Inflammatory macrophage (primary cell): Measurements from ENCODE around the gene PPP6R2.
"Not testable (repeated sequence)": the region's sequence is repeated elsewhere in the genome, so short reads cannot be mapped to it uniquely, and the experiment has no call there.

Experiments used
- DNase-seq, 2 donors: peaks; one replicate each; pipeline ENCODE4 v3.0.0-alpha.2; 2020 to 2022

PPP6R2 gene

DNA sequence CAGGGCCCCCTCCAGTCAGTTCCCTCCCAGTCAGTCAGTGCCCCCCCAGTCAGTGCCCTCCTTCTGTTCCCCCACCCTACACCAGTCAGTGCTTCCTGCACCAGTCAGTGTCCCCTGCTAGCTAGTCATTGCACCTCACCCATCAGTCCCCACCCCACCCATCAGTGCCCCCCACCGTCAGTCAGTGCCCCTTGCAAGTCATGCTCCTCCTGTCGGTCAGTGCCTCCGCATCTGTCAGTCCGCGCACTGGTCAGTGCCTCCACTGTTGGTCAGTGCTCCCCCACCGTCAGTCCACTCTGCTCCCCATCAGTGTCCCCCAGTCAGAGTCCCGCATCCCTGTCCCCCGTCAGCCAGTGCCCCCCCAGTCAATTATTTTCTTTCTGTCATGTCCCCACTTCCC lies 3.3 kb downstream of the PPP6R2 start:
- DNase-seq: no peak

DNA sequence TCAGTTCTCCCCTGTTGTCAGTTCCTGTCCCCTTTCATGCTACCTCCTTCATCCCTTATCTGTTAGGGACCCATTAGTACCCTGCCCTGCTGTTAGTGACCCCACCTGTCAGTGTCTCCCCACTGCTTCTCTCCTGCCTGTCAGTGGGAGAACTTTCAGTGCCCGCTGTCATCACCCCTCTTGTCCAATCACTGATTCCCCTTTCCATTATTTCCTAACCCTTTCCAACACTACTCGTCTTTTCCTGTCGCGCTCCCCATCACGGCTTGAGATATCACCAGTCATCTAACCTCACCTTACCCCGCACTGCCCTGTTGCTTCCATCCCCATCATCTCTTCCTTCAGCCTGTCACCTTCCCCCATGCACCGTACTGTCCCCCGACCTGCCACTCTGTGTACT lies 4.0 kb downstream of the PPP6R2 start:
- DNase-seq: no peak

DNA sequence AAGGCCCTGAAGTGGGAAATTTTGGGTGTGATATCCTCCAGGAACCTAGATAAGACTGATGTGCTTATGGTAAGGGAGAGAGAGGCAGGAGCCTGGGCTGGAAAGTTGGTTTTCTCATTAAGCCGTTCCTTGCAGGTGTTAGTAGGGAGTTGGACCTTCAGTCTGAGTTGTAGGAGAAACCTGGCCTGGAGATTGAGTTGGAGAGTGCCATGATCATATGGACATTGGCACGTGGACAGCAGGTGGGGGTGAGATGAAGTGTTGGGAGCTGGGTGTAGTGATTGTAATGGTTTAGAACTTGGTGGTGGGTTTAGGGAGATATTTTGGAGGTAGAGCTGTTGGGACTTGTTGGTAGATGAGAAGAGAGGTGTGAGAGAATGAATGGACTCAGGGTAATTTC lies 4.9 kb downstream of the PPP6R2 start:
- no peak for DNase-seq

DNA sequence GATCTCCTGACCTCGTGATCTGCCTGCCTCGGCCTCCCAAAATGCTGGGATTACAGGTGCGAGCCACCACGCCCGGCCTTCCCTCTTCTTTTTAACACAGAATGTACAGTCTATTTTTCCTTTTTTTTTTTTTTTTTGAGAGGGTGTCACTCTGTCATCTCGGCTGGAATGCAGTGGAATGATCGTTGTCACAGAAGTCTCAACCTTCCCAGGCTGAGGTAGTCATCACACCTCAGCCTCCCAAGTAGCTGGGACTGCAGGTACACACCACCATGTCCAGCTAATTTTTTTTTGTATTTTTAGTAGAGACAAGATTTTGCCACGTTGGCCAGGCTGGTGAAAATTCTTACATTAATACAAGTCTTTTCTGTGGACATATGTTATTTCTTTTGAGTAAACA lies 13.1 kb downstream of the PPP6R2 start:
- no peak for DNase-seq

DNA sequence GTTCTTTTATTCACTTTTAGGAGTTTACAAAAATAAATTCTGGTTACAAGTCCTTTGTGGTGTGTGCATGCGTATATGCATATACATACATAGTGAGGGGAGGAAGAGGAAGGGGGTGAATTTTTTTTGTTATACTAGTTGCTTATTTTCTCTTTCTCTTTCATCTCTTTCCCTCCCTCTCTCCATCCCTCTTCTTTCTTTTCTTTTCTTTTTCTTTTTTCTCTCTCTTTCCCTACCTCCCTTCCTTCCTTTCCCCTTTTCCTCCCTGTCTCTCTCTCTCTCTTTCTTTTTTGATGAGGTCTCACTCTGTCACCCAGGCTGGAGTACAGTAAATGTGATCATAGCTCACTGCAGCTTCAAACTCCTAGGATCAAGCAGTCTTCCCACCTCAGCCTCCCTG lies 14.1 kb downstream of the PPP6R2 start:
- no peak for DNase-seq

DNA sequence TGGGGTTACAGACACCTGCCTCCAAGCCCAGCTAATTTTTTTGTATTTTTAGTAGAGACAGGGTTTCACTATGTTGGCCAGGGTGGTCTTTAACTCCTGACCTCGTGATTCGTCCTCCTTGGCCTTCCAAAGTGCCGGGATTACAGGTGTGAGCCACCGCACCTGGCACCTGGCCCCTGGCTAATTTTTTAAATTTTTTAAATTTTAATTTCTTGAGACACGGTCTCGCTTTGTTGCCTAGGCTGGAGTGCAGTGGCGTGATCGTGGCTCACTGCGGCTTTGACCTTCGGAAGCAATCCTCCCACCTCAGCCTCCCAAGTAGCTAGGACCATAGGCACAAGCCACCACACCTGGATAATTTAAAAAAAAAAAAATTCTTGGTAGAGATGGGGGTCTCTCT lies 14.6 kb downstream of the PPP6R2 start:
- no peak for DNase-seq

DNA sequence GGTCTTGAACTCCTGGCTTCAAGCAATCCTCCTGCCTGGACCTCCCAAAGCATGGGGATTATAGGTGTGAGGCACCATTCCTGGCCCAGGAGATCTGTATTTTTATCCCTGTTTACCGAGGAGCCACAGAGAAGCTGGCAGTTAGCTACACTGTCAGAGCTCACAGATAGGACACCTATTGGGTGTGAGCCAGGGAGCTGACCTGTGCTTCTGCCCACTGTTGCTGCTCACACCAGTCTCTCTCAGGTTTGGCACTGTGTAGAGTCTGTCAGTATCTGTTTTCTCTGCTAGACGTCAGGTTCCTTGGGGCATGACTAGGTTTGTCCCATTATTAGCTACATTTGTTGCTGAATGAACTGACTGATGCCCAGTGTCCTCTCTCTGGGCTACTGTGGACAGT lies 17.5 kb downstream of the PPP6R2 start:
- DNase-seq: no peak

DNA sequence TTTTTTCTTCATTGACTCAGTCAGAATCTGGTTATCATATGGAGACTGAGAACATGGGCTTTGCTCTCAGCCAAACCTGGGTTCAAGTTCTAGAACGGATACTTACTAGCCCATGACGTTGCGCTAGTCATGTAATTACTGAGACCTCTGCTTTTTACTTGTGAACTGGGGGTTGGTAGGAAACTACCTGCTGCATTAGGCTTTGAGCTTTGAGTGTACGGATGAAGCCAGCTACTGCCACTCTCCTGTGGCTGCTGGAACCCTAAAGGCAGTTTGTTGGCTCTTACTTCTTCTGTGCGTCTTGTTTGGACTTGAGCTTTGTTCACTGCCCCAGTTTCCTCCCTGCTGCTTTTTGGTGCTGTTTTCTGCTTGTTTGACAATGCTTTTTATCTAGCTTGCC lies 18.1 kb downstream of the PPP6R2 start:
- DNase-seq: no peak

DNA sequence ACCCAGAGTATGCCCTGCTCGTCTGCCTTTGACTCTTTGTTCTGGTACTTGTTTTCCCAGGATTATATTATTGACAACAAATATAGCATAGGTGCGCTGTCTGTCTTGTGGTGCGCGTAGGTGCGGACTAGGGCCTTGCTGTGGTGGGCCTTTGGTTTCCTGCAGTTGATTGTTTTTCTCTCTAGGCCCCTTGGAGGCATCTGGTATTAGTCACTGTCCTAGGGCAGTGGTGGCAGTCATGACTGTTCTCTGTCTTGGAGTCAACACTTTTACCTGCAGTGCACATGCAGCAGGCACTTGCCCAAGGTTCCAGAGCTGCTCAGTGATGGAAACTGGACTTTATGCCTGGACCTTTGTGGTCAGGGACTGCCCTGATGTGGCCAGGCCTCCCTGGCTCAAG lies 18.6 kb downstream of the PPP6R2 start:
- no peak for DNase-seq

DNA sequence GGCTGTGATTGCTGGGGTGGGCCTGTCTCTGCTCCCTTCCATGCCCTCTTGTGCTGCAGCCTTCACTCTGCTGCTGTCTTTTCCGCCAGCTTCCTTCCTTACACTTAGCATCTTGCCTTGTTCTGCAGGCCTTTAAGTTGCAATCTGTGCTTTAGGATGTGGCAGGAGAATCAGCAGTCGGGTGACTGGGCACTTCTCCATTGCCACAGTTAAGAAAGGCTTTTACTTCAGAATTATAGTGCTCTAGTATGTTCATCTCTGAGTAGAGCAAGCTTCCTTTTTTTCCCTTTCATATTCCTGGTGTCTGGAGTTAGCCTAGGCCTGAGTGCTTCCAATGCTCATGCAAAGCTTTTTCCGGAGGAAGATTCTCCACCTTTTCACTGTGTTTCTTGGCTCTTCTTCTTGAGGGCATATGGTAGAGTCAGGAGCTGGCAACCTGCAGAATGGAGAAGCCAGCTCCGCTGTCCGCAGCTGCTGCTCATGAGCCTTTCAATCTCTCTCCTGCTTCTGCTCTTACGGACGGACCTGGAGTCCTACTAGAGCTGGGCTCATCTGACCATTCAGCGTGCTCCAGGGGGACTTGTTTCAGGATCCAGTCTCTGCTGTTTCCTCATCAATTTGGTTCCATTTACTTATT lies 20.2 kb downstream of the PPP6R2 start:
- peak; percentile 49 to 56 for DNase-seq

DNA sequence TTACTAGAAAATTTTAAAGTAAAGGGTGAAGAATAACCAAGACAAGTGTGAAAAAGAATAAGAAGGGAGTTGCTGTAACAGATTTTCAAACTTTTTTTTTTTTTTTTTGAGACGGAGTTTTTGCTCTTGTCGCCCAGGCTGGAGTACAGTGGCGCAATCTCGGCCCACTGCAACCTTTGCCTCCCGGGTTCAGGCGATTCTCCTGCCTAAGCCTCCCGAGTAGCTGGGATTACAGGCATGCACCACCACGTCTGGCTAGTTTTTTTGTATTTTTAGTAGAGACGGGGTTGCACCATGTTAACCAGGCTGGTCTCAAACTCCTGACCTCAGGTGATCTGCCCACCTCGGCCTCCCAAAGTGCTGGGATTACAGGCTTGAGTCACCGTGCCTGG lies 20.7 kb downstream of the PPP6R2 start:
- not testable (repeated sequence) for DNase-seq

DNA sequence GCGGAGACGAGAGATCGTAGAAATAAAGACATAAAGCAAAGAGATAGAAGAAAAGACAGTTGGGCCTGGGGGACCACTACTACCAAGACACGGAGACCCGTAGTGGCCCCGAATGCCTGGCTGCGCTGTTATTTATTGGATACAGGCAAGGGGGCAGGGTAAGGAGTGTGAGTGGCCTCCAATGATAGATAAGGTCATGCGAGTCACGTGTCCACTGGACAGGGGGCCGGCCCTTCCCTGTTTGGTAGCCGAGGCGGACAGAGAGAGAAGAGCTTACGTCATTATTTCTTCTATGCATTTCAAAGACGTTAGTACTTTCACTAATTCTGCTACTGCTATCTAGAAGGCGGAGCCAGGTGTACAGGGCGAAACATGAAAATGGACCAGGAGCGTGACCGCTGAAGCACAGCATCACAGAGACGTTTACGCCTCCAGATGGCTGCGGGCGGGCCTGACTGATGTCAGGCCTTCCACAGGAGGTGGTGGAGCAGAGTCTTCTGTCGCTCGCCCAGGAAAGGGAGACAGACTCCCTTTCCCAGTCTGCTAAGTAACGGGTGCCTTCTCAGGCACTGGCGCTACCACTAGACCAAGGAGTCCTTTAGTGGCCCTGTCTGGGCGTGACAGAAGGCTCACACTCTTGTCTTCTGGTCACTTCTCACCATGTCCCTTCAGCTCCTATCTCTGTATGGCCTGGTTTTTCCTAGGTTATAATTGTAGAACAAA lies 24.8 kb downstream of the PPP6R2 start:
- no peak for DNase-seq

DNA sequence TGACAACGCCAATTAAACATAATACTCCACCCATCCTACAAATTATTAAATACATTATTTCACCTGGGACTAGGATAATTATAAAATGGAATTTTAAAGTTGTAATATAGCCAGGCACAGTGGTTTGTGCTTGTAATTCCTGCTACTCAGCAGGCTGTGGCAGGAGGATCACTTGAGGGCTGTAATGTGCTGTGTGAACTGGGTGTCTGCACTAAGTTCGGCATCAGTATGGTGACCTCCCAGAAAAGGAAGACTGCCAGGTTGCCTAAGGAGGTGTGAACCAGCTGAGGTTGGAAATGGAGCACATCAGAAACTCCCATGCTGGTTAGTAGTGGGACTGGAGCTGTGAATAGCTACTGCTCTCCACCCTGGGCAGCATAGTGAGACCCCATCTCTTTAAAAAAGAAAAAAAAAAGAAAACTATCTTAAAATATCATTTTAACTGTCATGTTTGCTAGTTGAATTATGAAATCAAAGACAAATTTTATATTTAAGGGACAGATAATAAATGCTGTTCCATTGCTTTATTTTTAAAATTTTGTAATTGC lies 28.0 kb downstream of the PPP6R2 start:
- no peak for DNase-seq

DNA sequence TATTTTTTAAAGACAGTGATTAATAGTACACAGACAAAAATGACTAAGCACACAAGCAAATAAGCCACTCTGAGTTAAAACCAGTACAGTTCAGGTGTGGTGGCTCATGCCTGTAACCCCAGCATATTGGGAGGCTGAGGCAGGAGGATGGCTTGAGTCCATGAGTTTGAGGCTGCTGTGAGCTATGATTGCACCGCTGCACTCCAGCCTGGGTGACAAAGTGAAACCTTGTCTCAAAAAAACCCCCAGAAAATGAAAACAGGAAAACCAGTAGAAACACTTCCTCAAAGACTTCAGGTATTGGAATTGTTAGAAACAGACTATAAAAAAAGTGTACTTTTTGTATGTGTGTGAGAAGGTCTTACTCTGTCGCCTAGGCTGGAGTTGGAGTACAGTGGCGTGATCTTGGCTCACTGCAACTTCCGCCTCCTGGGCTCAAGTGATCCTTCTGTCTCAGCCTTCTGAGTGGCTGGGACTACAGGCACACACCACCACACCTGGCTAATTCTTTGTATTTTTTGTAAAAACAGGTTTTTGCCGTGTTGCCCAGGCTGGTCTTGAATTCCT lies 33.0 kb downstream of the PPP6R2 start:
- peak in 1 of 2 donors; percentile 39 for DNase-seq

DNA sequence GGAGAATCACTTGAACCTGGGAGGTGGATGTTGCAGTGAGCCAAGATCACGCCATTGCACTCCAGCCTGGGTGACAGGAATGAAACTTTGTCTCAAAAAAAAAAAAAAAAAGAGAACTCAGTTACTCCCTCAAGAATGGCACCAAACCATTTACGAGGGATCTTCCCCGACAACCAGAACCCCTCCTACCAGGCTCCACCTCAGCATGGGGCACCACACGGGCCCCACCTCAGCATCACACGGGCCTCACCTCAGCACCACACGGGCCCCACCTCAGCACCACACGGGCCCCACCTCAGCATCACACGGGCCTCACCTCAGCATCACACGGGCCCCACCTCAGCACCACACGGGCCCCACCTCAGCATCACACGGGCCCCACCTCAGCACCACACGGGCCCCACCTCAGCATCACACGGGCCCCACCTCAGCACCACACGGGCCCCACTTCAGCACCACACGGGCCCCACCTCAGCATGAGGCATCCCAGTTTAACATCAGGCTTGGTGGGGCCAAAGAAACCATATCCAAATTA lies 38.0 kb downstream of the PPP6R2 start:
- not testable (repeated sequence) for DNase-seq

DNA sequence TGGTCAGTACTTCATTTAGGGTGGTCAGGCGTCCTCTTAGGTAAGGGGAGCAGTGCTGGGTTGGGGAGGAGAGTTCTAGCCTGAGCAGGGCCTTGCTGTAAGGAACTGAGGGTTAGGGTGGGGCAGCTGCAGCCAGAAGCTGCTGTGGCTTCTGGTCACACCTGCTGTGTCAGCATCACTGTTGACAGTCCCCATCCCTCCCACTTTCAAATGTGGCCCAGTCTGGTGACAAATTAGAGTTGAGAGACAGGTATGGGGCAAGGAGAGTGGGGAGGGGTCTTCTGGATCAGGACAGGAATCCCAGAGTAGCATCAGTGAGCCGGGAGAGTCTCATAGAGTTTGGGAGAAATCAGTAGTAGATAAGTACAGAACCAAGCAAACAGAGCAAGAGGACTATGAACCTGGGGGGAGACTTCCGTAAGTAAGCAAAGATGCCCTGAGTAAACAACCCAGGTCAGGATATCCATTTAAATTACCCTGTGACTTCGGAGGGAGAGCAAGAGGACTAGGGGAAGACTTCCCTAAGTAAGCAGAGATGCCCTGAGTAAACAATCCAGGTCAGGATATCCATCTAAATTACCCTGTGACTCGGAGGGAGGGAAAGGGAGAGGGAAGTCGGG lies 53.7 kb downstream of the PPP6R2 start:
- DNase-seq: no peak

DNA sequence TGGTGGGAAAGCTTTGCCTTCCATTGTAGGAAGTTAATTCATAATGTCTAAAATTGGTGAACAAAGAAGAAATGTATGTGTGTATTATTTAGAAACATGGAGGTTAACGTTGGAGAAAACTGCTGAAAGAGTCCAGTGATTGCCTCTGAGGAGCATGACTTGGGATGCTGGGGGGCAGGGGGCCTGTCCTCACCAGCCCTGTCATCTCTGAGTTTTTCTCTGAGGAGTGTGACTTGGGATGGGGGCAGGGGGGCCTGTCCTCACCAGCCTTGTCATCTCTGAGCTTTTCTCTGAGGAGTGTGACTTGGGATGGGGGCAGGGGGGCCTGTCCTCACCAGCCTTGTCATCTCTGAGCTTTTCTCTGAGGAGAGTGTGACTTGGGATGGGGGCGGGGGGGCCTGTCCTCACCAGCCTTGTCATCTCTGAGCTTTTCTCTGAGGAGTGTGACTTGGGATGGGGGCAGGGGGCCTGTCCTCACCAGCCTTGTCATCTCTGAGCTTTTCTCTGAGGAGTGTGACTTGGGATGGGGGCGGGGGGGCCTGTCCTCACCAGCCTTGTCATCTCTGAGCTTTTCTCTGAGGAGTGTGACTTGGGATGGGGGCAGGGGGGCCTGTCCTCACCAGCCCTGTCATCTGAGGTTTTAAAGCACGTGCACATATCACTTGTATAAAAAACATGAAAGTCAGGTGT lies 54.4 kb downstream of the PPP6R2 start:
- DNase-seq: not testable (repeated sequence)

DNA sequence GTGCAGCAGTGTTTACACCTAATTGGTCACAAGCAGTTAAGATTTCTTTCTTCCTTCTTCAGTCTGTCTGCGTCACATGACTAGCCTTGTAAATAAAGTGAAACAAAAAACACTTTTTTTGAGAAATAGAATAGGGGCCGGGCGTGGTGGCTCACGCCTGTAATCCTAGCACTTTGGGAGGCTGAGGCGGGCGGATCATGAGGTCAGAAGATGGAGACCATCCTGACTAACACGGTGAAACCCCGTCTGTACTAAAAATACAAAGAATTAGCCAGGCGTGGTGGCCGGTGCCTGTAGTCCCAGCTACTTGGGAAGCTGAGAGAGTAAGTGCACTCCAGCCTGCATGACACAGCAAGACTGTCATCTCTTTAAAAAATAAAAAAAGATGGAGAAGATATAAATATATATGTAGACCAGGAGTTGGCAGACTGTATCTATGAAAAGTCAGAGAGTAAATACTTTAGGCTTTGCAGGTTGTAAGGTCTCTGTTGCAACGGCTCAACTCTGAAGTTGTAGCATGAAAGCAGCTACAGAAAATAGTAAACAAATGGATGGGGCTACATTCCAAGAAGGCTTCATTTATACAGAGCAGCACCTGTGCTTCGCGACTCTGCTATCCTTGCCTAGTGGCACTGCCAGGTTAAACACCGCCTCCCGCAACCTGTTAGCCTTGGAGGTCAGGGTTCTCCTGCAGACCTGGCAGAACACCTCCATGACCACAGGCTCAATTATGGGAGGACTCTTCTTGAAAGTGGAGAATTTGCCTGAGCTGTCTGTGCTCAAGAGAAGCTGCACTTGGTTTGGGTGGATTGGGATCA lies 55.9 kb downstream of the PPP6R2 start:
- peak; percentile 41 to 55 for DNase-seq

DNA sequence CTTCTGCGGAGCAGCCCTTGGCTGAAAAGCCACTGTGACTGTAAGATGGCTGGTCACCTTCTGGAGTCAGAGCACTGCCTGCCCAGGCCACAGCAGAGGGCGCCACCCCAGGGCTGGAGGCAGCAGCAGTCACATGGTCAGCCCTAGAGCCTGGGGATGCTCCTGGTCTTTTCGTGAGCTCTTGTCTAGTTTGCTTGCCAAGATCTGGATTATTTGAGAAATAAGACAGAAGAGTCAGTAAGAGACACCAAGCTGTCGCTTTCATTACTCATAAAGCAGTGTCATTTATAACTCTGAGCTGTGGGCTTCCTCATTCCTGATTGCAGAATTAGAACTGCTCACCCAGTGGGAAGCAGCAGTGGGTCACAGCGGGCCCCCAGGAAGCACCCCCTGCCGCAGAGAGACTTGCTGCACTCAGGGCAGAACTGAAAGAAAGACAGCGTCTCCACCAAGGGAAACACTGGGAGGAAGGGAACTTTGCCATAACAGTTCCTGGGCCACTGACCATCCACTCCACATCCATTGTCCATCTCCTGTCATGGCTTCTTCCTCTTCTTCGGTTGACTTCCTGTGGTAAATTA lies 56.7 kb downstream of the PPP6R2 start:
- DNase-seq: peak; percentile 82 to 86

DNA sequence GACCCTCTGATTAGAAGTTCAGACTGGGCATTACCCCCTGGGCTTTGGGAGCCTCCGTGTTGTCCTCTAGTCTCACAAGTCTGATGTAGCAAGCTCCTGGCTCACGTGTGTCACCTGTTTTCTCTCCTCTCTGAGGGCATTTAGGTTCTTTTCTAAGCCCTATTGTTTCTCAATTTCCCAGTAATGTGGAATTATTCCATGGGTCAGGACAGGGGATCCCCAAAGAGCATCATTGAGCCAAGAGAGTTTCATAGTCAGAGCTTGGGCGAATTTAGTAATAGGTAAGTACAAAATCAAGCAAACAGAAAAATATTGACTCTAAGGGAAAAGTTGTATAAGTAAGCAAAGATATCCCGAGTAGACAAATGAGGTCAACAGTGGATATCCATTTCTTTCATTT lies 57.3 kb downstream of the PPP6R2 start:
- no peak for DNase-seq

DNA sequence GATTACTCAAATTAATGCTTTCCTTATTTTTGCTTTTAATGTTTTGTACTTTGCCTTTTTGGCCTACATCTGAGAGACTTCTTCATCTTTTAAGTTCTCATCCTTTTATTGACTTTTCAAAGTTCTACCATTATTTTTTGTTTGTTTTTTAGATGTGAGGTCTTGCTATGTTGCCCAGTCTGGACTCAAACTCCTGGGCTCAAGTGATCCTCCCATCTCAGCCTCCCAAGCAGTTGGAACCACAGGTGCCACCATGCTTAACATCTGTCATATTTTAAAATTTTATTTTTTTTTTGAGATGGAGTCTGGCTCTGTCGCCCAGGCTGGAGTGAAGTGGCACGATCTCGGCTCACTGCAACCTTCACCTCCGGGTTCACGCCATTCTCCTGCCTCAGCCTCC lies 57.8 kb downstream of the PPP6R2 start:
- DNase-seq: no peak
